Measurements from ENCODE around the gene NPLOC4.

Gene NPLOC4

GRCh38 chr17:81583589-81584342, 53.1 kb downstream of the NPLOC4 start:
- peak; percentile 55 for DNase-seq (ENCODE audit: low read depth)

DNA sequence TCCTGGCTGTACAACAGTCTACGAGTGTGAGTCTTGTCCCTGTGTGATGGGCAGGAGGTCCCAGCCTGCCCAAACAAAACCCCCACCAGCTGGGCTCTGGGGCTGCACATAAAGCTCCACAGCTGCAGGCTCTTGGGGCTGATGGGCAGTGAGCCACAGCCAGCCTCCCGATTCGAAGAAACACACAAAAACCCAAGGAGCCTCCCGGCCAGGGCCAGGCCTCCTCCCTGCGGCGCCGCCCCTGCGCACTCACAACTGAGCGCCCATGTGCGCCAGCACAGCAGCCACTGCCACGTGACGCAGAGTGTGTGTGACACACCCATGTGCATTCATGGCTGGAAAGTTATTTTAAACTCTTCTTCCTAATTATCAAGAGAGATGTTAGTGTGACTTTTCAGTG, 54.2 kb downstream of the NPLOC4 start:
- DNase-seq (ENCODE audit: low read depth), result no peak

GRCh38 chr17:81582341-81582740, 54.6 kb downstream of the NPLOC4 start:
- DNase-seq (ENCODE audit: low read depth), result peak; percentile 85

DNA sequence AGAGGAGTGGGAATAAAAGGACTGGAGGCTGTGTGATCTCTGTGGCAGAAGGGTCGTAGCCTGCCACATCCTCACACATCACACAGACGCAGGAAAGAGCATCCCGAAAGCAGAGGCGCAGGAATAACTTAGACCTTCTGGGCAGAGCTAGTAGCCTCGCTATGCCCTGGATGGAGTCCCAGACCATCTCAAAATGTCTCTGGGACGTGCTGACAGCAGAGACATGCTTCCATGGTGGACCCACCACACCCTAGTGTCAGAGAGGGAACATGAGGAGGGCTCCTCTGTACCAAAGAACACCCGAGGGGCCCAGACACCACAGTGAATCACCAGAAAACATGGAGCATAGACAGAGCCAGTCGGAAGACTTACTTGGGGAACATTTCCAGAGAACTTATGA, 55.2 kb downstream of the NPLOC4 start:
- no peak for DNase-seq (ENCODE audit: low read depth)

DNA sequence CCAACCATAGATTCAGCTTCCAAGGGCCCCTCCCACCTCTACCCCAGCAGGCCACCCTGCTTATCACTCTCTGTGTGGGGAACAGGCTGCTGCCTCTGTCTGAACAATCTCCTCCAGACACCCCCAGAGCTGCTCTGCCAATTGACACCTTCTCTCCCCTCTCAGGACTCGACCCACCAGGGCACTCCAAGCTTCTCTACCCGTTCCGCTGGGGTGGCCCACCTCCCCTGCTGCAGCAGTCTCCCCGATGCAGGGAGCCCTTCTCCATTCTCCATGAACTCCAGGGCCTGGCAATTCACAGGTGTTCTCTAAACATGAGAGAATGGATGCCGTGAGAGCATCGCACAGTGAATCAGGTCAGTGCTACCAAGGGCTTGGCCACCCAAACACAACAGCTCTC, 56.4 kb downstream of the NPLOC4 start:
- DNase-seq (ENCODE audit: low read depth), result no peak

GRCh38 chr17:81579821-81580321, 57.0 kb downstream of the NPLOC4 start:
- peak; percentile 92 for DNase-seq (ENCODE audit: low read depth)

DNA sequence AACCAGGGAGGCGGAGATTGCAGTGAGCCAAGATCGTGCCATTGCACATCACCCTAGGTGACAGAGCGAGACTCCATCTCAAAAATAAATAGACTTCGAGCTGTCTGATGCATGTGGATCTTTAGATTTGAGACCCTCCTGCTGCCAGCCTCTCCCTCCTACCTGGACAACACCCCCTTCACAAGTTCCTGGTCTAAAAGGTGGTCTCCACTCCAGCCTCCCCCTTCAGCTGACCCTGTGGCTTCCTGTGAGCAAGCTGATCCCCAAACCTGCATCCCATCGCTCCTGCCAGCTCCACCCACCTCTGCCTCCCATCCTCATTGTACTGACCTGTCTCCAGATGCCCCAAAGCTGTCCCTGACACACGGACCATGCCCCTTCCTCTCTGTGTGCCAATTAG, 57.6 kb downstream of the NPLOC4 start:
- no peak for DNase-seq (ENCODE audit: low read depth)

DNA sequence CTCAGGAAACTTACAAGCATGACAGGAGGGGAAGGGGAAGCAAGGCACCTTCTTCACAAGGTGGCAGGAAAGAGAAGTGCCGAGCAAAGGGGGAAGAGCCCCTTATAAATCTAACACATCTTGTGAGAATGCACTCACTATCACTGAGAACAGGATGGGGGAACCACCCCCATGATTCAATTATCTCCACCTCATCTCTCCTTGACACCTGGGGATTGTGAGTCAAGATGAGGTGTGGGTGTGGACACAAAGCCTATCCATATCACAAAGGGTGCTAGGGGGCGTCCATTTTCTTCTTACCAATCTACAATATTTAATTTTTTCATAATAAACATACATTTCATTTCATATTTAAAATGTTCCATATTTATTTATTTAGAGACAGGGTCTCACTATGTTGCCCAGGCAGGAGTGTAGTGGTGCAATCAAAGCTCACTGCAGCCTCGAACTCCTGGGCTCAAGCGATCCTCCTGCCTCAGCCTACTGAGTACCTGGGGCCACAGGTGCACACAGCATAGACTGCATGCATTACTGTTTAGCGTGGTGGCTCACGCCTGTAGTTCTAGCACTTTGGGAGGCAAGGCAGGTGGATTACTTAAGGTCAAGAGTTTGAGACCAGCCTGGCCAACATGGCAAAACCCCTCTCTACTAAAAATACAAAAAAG, 58.2 kb downstream of the NPLOC4 start:
- no peak for DNase-seq (ENCODE audit: low read depth)

DNA sequence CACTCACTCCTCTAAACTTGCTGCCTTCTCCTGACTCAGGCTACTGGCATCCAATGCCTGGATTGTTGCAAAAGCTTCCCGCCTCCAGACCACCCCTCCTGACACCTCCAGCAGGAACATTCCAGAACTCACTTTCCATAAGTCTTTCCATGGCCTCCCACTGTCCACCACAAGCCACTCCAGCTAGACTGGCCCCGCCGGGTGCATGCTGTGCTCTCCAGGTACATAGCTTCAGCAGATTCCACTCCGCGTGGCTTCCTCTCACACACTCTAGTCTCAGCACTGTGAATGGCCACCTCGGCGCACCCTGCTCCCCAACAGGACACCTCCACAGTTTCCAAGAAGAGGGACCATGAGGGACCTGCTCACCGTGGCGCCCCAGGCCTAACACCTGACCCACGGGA, 58.9 kb downstream of the NPLOC4 start:
- DNase-seq (ENCODE audit: low read depth), result no peak

- no peak for DNase-seq (ENCODE audit: low read depth)
Measured at GRCh38 chr17:81577278-81578000, 59.5 kb downstream of the NPLOC4 start.

- peak; percentile 91 for DNase-seq (ENCODE audit: low read depth)
Measured at GRCh38 chr17:81576621-81577277, 60.2 kb downstream of the NPLOC4 start.

DNA sequence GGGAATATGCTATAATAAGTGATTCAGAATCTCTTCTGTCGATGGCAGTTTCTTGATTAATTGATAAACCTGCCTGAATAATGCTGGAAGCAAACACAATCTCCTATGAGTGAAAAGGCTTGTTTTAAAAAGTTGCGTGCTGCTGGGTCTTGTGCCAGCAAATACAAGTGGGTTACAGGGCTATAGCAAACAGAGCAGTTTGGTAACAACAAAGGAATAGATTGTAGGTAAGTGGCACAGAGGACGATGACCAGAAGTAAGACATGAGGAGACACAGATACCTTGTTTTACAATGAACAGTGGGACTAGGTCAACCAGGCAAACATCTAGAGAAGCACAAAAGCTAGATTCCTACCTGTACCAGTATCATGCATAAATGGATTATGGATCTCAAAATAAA, 61.1 kb downstream of the NPLOC4 start:
- DNase-seq (ENCODE audit: low read depth), result no peak

DNA sequence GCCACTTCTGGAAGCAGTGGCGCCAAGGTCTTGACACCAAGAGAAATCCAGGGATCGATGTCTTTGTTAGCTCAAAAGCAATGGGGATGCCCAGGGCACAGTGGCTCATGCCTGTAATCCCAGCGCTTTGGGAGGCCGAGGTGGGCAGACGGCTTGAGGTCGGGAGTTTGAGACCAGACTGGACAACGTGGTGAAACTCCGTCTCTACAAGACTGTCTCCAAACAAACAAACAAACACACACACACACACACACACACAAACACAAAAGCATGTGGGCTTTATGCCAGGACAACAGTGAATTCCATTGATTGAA, 62.3 kb downstream of the NPLOC4 start:
- no peak for DNase-seq (ENCODE audit: low read depth)

GRCh38 chr17:81573794-81574642, 62.9 kb downstream of the NPLOC4 start:
- no peak for DNase-seq (ENCODE audit: low read depth)

GRCh38 chr17:81572563-81573168, 64.2 kb downstream of the NPLOC4 start:
- DNase-seq (ENCODE audit: low read depth), result no peak

DNA sequence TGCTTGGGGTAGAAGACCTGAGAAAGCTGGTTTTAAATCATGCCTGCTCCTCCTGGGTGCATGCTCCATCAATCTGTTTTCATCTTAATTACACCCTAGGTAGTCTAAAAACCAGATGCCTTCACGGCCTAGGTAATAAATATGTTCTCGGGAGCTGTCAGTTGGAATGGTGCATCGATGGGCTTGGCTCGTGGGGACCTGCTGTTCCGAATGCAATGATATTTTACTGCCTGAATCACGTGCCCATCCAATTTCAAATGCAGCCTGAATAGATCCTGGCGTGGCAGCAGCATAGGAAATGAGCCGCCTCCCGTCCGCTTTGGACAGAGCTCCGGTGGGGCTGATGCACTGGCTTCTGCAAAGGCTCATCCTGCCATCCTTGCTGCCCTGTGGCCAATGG, 65.9 kb downstream of the NPLOC4 start:
- DNase-seq (ENCODE audit: low read depth), result no peak

DNA sequence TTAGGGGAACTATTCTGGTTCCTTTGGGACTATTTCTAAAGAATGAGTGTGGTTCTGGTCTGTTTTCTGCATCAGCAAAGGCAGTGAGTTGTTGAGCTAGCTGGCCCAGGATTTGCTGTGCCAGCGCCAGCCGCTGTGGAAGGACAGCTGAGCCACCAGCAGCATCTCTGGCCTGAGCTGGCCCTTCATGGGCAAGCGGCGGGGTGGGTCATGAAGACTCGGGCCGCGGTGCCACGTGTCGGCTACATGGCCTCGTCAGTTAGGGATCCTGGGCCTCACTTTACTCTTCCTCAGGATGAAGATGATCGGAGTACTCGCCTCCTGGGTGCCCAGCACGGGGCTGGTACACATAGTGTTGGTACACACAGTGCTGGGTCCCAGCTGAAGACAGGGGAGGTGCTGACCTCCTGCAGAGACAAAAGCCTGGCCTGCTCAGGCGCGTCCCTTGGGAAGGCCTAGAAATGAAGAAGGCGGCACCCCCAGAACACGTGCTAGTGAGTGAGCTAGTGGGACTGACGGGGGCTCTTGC, 66.9 kb downstream of the NPLOC4 start:
- no peak for DNase-seq (ENCODE audit: low read depth)

GRCh38 chr17:81568416-81568815, 68.5 kb downstream of the NPLOC4 start:
- no peak for DNase-seq (ENCODE audit: low read depth)

- DNase-seq (ENCODE audit: low read depth), result no peak
Measured at GRCh38 chr17:81567191-81567590, 69.7 kb downstream of the NPLOC4 start.

- DNase-seq (ENCODE audit: low read depth), result peak; percentile 96
Measured at GRCh38 chr17:81566461-81567126, 70.3 kb downstream of the NPLOC4 start.
